GM18861 (cell line): ENCODE data around the gene SSX3.
"Not testable (repeated sequence)": the region's sequence is repeated elsewhere in the genome, so short reads cannot be mapped to it uniquely, and the experiment has no call there.

ENCODE experiments used
- ATAC-seq: cut with Tn5 transposase; IDR thresholded peaks from one replicate; pipeline ENCODE4 v1.9.1; 2021; ENCODE audit not compliant: unreplicated experiment

SSX3 gene

DNA sequence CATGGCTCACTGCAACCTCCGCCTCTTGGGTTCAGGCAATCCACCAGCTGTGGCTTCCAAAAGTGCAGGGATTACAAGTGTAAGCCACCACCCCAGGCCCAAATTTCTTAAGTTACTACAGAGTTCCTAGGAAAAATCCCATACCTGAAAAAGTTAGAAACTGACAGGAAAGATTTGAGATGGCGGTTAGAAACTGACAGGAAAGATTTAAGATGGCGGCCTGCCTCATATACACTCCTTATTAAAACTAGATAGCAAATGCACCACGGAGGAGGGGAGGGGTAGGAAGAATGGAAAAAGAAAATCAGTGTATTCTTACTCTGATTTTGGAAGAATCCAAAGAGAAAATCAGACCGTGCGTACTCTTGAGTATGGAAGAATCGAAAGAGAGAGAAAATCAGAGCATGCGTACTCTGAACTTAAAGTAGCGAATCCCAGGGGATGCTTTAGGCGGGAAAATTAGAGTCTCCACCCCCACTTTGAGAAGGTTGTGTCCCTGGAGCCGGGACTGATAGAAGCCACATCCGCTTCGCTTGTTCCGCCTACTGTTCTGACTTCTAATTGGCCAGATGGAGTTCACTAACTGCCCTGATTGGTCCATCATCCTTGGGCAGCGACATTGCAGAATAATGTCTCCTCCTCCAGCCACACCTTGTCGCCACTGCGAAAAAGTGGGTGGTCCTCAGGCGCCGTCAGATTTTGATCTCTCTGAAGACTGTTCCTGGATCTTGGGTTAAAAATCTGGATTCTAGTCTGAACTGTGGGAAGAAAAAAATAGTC lies at the start of gene SSX3:
TSS of gene SSX3 (minus strand) at position 389 of the 780 bp plus-strand sequence. CDS start 1,454 bp downstream, outside the sequence.
- ATAC-seq = not testable (repeated sequence)

- ATAC-seq = not testable (repeated sequence)
Observed at GRCh38 chrX:48397825-48398224, 41.3 kb upstream of the SSX3 start.

- ATAC-seq = not testable (repeated sequence)
Observed at GRCh38 chrX:48396931-48397330, 40.4 kb upstream of the SSX3 start.

GRCh38 chrX:48383239-48383638 lies 26.7 kb upstream of the SSX3 start, which contains the start of gene SSX4:
Gene SSX4, plus strand, starts transcription at chrX:48383539. Its CDS starts 515 bp downstream, at chrX:48384054.
- ATAC-seq = not testable (repeated sequence)

- ATAC-seq = not testable (repeated sequence)
Observed at GRCh38 chrX:48370408-48370807, 13.9 kb upstream of the SSX3 start.

DNA sequence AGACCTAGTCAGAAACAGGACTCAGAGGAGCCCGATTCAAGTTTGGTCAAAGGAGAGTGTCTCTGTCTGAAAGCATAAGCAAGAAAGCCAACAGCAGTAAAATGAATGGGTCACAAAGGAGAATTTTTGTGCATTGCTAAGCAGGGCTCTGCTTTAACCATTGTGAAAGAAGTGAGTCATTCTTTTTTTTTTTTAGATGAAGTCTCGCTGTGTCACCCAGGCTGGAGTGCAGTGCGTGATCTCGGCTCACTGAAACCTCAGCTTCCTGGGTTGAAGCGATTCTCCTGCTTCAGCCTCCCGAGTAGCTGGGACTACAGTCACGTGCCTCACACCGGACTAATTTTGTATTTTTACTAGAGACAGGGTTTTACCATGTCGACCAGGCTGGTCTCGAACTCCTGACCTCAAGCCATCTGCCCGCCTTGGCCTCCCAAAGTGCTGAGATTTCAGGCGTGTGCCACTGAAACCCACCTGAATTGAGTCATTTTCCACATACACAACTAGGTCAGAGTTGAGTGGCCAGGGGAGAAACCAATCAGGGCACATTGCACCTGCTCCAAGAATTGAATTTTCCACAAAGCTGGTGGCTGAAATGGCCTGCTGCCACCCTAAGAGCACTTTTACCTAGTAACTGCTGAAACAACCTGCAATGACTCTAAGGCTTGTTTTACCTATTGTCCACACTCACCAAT lies 11.4 kb upstream of the SSX3 start:
- ATAC-seq = not testable (repeated sequence)

DNA sequence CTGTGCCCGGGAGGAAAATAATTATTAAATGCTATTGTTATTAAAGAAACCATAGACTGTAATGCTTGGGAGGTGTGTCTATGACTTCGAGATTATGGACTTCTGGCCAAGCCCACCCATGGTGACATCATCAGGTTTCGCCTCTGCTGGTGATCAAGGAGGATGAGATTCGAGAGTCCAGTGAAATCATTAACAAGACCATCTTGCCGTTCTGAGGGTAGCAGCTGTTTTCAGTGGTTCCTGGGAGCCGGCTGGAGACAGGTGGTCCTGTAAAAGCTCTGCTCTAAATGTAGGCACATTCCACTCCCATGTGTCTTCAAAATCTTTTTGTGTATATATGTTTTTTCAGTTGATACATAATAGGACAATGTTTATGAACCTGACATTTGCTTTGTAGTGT lies 2.8 kb upstream of the SSX3 start:
- ATAC-seq = not testable (repeated sequence)

- ATAC-seq = no peak
Observed at GRCh38 chrX:48357681-48358080, 1.2 kb upstream of the SSX3 start.

DNA sequence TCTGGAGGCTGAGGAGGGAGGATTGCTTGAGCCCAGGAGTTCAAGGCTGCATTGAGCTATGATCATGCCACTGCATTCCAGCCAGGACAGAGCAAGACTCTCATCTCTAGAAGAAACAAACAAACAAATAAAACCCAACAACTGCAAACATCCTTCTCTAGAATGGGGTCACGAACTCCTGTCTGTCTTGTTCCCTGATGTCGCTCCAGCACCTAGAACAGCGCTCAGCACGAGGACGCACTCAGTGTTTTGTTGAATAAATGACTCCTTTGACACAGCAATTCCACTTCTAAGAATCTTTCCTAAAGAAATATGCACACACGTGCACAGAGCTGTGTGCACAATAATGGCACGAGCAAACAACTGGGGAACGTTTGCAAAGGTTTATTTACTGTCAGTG lies 10.4 kb downstream of the SSX3 start:
- not testable (repeated sequence) for ATAC-seq

DNA sequence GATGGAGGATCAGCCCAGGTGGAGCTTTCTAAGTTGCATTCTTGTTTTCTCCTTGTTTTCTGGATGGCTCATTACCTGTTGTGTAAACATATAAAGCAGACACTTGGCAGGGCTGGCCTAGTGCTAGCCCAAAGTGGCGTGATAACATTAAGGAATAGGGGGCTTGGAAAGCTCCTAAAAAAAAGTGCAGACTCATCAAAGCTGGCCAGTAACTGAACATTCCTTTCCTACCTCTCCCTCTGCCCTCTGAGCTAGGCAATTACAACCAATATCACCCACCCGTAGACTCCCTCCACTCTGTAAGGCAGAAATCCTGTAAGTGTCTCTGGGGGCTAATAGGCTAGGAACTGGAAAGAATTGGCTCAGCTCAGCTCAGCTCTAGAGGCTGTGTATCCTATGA lies 42.5 kb downstream of the SSX3 start:
- not testable (repeated sequence) for ATAC-seq

GRCh38 chrX:48306175-48306574 lies 50.3 kb downstream of the SSX3 start:
- ATAC-seq = no peak
